Measurements from ENCODE around the gene RNASE4. TPM values are rescaled to one million over a fixed set of nuclear protein-coding genes. Genes with fewer than 3 reads are reported as not detected.

The RNASE4 gene
- total RNA-seq, 4 donors from 2014 or later = 24.7 to 78.9 (median 76.5) TPM

DNA sequence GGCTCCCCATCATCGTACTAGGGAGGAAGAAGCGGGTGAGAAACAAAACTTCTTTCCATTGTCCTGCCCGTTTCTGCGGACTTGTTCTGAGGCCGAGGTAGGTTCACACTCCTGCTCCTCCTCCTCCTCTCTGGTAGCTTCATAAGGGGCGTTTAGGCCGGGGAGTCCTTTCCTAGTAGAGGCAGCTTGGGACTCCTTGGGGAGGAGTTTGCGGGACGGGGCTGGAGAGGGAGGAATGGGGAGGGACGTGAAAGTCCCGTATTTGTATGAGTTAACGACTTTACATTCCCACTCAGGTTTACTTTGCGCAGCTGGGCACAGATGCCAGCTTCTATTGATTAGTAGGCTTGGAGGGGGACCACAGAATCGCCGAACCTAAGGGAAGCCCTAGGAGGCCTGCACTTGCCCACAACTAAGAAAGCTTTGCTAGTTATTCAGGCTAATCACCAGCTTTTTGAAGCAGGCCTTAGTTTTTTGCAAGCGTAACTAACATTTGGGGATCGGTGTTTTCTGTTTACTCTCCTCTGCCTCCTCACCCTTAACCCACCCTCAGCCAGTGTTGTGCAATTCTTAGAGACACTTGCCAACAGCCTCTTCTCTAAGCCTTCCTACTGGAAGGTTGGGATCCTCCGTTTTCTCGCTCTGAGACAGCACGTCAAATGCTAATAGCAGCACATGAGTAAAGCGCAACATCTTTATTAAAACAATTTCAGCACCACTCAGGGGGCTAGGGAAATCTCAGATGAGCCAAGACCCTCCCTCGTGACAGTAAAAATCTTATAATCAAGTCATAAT is 499 bp downstream of the RNASE4 start:
- Histone ChIP-seq H3K36me3 (no peaks in the 10 kb centered on the region), H3K27me3 (no peaks in the 10 kb centered on the region), H3K4me1 (peaks cover 17 to 64% (median 49%) of the 10 kb centered on the region in 4 donors), H3K27ac (peak overlapping the region; percentile 99 to 100 (median 100)), H3K4me3 (peak overlapping the region; percentile 36 to 77 (median 61)), H3K9me3 (no peaks in the 10 kb centered on the region)
- TF ChIP-seq POLR2AphosphoS5 (IDR thresholded peaks at IDR 0.05) (peak in 1 of 3 donors; percentile 13), EP300 (IDR thresholded peaks at IDR 0.05; ENCODE audit: low read depth) (no peak)
- in situ Hi-C loops (cut with MboI; ENCODE audit: low pct_ligation_motif_present in 1 of 4, low pct_unique_long_range_greater_than_20kb in 1 of 4, low sequenced_read_pairs in 3 of 4) (loop anchor here in 3 of 4 donors (5.0 to 25.0 kb wide), 7 partner anchors 70 to 360 kb away; partner anchors contain the start of genes CCNB1IP1 (in 2 of the 3), APEX1 (in 1 of the 3), METTL17 (in 1 of the 3) and OSGEP (in 1 of the 3)), intact Hi-C loops (cut with DNase I; ENCODE audit: low total_unique reads) (loop anchor here (5.0 kb wide), 2 partner anchors 343 to 872 kb away; partner anchors contain the start of gene PARP2)
- peak; percentile 55 for DNase-seq
- 14 to 15% methylated on average over 6 to 22 of the region's 22 CpGs for WGBS, 2 donors (ENCODE audit: low coverage in 1 of 2)

DNA sequence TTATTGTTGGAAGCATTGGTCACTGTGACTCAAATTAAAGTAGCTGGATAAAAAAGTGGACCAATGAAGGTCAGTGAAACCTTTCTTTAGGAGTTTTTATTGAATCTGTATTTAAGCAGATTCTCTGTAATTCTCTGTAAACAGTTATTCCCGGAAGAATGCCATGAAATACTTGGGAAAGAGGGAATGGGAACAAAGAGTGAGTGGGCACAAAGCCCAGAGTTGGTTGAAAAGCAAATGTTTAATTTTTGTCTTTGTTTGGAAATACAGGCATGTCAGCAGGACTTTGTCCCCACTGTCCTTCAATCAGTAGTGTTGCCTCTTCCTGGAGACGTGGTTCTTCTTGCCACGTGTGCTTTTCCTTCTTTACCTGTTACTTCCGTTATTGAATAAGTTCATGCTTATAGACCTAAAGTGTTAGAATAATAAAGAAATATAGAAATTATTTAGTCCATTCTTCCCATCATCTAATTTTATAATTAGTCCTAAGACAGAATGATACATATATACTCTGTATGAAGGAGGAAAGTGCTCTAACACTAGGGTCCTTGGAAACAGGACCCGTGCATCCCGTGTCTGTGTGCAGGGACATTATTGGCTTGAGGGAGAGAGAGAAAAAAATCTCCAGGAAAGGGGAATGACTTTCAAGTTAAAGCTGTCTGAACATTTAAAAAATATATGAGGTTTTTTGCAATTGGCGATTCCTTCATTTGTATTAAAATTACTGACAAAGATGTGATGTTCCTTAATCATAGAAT is 2.2 kb downstream of the RNASE4 start:
- TF ChIP-seq, protein P1, sequence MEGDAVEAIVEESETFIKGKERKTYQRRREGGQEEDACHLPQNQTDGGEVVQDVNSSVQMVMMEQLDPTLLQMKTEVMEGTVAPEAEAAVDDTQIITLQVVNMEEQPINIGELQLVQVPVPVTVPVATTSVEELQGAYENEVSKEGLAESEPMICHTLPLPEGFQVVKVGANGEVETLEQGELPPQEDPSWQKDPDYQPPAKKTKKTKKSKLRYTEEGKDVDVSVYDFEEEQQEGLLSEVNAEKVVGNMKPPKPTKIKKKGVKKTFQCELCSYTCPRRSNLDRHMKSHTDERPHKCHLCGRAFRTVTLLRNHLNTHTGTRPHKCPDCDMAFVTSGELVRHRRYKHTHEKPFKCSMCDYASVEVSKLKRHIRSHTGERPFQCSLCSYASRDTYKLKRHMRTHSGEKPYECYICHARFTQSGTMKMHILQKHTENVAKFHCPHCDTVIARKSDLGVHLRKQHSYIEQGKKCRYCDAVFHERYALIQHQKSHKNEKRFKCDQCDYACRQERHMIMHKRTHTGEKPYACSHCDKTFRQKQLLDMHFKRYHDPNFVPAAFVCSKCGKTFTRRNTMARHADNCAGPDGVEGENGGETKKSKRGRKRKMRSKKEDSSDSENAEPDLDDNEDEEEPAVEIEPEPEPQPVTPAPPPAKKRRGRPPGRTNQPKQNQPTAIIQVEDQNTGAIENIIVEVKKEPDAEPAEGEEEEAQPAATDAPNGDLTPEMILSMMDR (IDR thresholded peaks at IDR 0.05) = no peak
- peak in 2 of 3 donors; percentile 43 to 46 for TF ChIP-seq POLR2AphosphoS5 (IDR thresholded peaks at IDR 0.05)
- Histone ChIP-seq H3K9me3 (no peaks in the 10 kb centered on the region), H3K4me3 (peak overlapping the region in 3 of 4 donors; percentile 61 to 77 (median 61)), H3K27ac (peak overlapping the region; percentile 99 to 100 (median 100)), H3K4me1 (peaks cover 6 to 59% (median 35%) of the 10 kb centered on the region in 4 donors), H3K36me3 (no peaks in the 10 kb centered on the region), H3K27me3 (no peaks in the 10 kb centered on the region)
- 44 to 52% methylated on average over 5 to 7 of the region's 7 CpGs for WGBS, 2 donors (ENCODE audit: low coverage in 1 of 2)
- intact Hi-C loops (cut with DNase I; ENCODE audit: low total_unique reads) = no loop called here
- in situ Hi-C loops (cut with MboI; ENCODE audit: low pct_ligation_motif_present in 1 of 4, low pct_unique_long_range_greater_than_20kb in 1 of 4, low sequenced_read_pairs in 3 of 4) = loop anchor here in 3 of 4 donors (5.0 to 25.0 kb wide), 7 partner anchors 72 to 362 kb away; partner anchors contain the start of genes CCNB1IP1 (in 2 of the 3), APEX1 (in 1 of the 3), METTL17 (in 1 of the 3) and OSGEP (in 1 of the 3)
- peak; percentile 45 for DNase-seq

DNA sequence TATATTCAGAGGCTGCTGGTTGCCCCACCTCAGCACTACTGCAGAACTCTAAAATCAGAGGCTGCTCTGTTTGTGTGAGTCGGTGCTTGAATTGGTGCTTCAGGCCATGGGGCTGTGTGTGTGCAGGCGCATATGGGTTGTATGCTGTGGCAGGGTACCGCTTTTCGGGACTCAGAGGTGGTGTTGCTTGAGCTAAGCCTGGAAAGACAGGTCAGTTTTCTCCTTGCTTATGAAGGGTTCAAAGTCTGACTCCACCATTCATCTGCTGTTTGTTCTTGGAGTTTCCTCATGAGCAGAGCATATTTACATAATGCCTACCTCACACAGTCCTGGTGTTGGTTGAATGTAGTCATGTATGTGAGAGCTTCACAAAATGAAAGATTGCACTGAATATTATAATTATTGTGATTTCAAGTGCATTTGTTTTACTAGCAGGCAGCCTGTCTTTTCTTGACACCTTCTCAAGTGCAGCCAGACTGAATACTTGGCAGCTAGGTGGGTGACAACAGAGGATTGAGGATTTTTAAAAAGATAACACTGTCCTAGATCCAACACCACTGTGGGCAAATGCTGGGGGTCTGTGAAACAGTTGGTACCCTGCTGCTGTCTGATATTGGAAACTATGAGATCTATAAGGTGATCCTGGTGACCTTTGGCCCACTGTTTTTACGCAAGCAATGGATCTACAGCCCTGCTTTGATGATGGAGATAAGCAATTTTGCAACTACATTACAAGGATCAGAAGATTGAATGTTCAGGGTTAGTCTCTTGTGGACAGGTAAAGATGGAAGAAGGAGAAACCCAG is 3.2 kb downstream of the RNASE4 start:
- Histone ChIP-seq H3K27ac (peak overlapping the region; percentile 99 to 100 (median 100)), H3K27me3 (no peaks in the 10 kb centered on the region), H3K4me3 (peak overlapping the region in 2 of 4 donors; percentile 16 to 77), H3K4me1 (peaks cover 6 to 54% (median 34%) of the 10 kb centered on the region in 4 donors), H3K9me3 (no peaks in the 10 kb centered on the region), H3K36me3 (no peaks in the 10 kb centered on the region)
- 20 to 67% methylated on average over 1 to 5 of the region's 5 CpGs for WGBS, 2 donors (ENCODE audit: low coverage in 1 of 2)
- DNase-seq = peak; percentile 39
- in situ Hi-C loops (cut with MboI; ENCODE audit: low pct_ligation_motif_present in 1 of 4, low pct_unique_long_range_greater_than_20kb in 1 of 4, low sequenced_read_pairs in 3 of 4) (loop anchor here in 3 of 4 donors (5.0 to 25.0 kb wide), 7 partner anchors 73 to 363 kb away; partner anchors contain the start of genes CCNB1IP1 (in 2 of the 3), APEX1 (in 1 of the 3), METTL17 (in 1 of the 3) and OSGEP (in 1 of the 3)), intact Hi-C loops (cut with DNase I; ENCODE audit: low total_unique reads) (loop anchor here (2.0 kb wide), 1 partner anchor 23 kb away; no protein-coding TSS in a partner anchor)
- TF ChIP-seq, protein P1 (IDR thresholded peaks at IDR 0.05) = no peak
- TF ChIP-seq POLR2AphosphoS5 (IDR thresholded peaks at IDR 0.05) (peak in 2 of 3 donors; percentile 48 to 68), EP300 (IDR thresholded peaks at IDR 0.05; ENCODE audit: low read depth) (no peak), POLR2A (IDR thresholded peaks at IDR 0.05) (no peak)

Data from transverse colon (tissue), 4 donors.